Measurements from ENCODE around the gene ELF1. TPM values are rescaled to one million over a fixed set of nuclear protein-coding genes. Genes with fewer than 3 reads are reported as not detected.

Gene ELF1
- total and polyA plus RNA-seq, 2 of the 8 experiments (the other 6 are each of a cell fraction or from before 2014, with no cell fraction given) = 5.6 to 18.2 TPM

DNA sequence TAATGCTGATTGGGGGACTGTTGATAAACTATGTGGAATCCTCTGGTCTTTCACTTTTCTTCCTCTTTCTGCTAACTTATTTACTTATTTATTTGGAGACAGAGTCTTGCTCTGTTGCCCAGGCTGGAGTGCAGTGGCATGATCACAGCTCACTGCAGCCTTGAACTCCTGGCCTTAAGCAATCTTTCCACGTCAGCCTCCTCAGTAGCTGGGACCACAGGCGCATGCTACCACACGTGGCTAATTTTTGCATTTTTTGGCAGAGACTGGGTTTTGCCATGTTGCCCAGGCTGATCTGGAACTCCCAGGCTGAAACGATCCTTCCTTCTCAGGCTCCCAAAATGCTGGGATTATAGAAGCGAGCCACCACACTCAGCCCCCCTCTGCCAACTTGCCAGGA, 77.5 kb downstream of the ELF1 start:
- no peak overlapping the region for H4K5ac ChIP-seq (ENCODE audit: insufficient read length, low read depth, low read length)
- H3K27ac ChIP-seq (ENCODE audit: low read depth, low read length) = no peak overlapping the region
- TF ChIP-seq SUZ12 (IDR thresholded peaks at IDR 0.05; ENCODE audit: low read length) = no peak
- TF ChIP-seq CREB1 (IDR thresholded peaks at IDR 0.05) = no peak
- no peak for TF ChIP-seq KDM5A (IDR thresholded peaks at IDR 0.05; ENCODE audit: low read length)
- no peak for TF ChIP-seq POU5F1 (IDR thresholded peaks at IDR 0.05; ENCODE audit: low read depth, low read length)
- TF ChIP-seq YY1 (IDR thresholded peaks at IDR 0.05; ENCODE audit: low read depth, low read length) = no peak
- TF ChIP-seq RXRA (IDR thresholded peaks at IDR 0.05; ENCODE audit: insufficient read depth, low read depth, low read length) = no peak
- no peak for TF ChIP-seq HDAC2 (IDR thresholded peaks at IDR 0.05; ENCODE audit: borderline replicate concordance in 1 of 2, low read depth in 2 of 2, low read length in 2 of 2)
- TF ChIP-seq RBBP5 (IDR thresholded peaks at IDR 0.05; ENCODE audit: borderline replicate concordance, low read depth, low read length) = no peak
- TF ChIP-seq TBP (IDR thresholded peaks at IDR 0.05; ENCODE audit: low read depth, low read length) = no peak
- ChIA-PET CTCF (ENCODE audit: partially characterized antibody) (no interaction called here), POLR2A (ENCODE audit: partially characterized antibody) (no interaction called here)
- no peaks in the 10 kb centered on the region for H4K20me1 ChIP-seq (replicated peaks in 1 of 2; ENCODE audit: control insufficient read depth in 1 of 2, insufficient read depth in 2 of 2, low read length in 2 of 2)
- H2BK120ac ChIP-seq (replicated peaks; ENCODE audit: low read depth, low read length) = no peak overlapping the region
- no peak overlapping the region for H2BK12ac ChIP-seq (ENCODE audit: low read depth, low read length)
- no peak overlapping the region for H3K4ac ChIP-seq (replicated peaks; ENCODE audit: insufficient read length, low read depth, low read length)
- H3K14ac ChIP-seq (ENCODE audit: insufficient read length) = no peak overlapping the region
- H3K4me2 ChIP-seq (ENCODE audit: insufficient read depth in 1 of 2, low read depth in 2 of 2, low read length in 2 of 2) = no peak overlapping the region
- H2BK20ac ChIP-seq (ENCODE audit: low read length) = no peak overlapping the region
- H2AFZ ChIP-seq (ENCODE audit: low read length) = no peak overlapping the region
- no peaks in the 10 kb centered on the region for H3K4me1 ChIP-seq (replicated peaks in 1 of 4; ENCODE audit: control insufficient read depth in 3 of 4, insufficient read depth in 4 of 4, low read length in 3 of 4)
- no peak overlapping the region for H2AK5ac ChIP-seq (ENCODE audit: low read depth, low read length)
- H4K8ac ChIP-seq (ENCODE audit: extremely low read depth, insufficient read depth, low read length) = no peak overlapping the region
- no peak overlapping the region for H3K4me3 ChIP-seq (ENCODE audit: extremely low read depth in 1 of 4, insufficient read depth in 2 of 4, low read depth in 3 of 4, low read length in 4 of 4)
- no peaks in the 10 kb centered on the region for H3K23me2 ChIP-seq (ENCODE audit: low read depth, low read length)
- H3K79me2 ChIP-seq (ENCODE audit: control insufficient read depth in 1 of 2, insufficient read depth in 2 of 2, low read length in 2 of 2) = no peaks in the 10 kb centered on the region
- H4K91ac ChIP-seq (replicated peaks; ENCODE audit: insufficient read length, low read length) = no peak overlapping the region
- no peaks in the 10 kb centered on the region for H3K79me1 ChIP-seq (ENCODE audit: low read depth, low read length)
- no peaks in the 10 kb centered on the region for H3K9me3 ChIP-seq (ENCODE audit: insufficient read depth in 2 of 2, low read depth in 1 of 2, low read length in 1 of 2)
- no peak overlapping the region for H3K9ac ChIP-seq (replicated peaks in 1 of 4; ENCODE audit: extremely low read depth in 1 of 4, low read depth in 3 of 4, low read length in 3 of 4)
- no peak overlapping the region for H2BK15ac ChIP-seq (ENCODE audit: low read length)
- H3K56ac ChIP-seq (replicated peaks; ENCODE audit: insufficient read length, low read depth, low read length) = no peak overlapping the region
- DNase-seq (ENCODE audit: low read depth in 1 of 2, low spot score in 2 of 2) = no peak
- H2BK5ac ChIP-seq (ENCODE audit: low read depth, low read length) = no peak overlapping the region
- H3K27me3 ChIP-seq (replicated peaks in 1 of 4; ENCODE audit: control insufficient read depth in 3 of 4, extremely low read depth in 1 of 4, insufficient read depth in 3 of 4, low read length in 3 of 4) = no peaks in the 10 kb centered on the region
- WGBS, 2 experiments (ENCODE audit: extremely low coverage in 1 of 2, insufficient coverage in 1 of 2, insufficient read length in 1 of 2, insufficient replicate concordance in 2 of 2, low coverage in 1 of 2, low lambda C conversion rate in 2 of 2, missing lambda C conversion rate in 1 of 2) = 79% methylated on average over 5 of the region's 5 CpGs; no CpG with 5 or more reads in 1 of the 2 experiments
- H3K23ac ChIP-seq (ENCODE audit: insufficient read length) = no peak overlapping the region
- no peak for FAIRE-seq
- peaks cover 0 to 4% (median 0%) of the 10 kb centered on the region in 4 experiments; a peak in 1 of 8 replicates for H3K36me3 ChIP-seq (ENCODE audit: control insufficient read depth in 2 of 4, insufficient read depth in 4 of 4, low read length in 3 of 4)
- no peak overlapping the region for H3K18ac ChIP-seq (ENCODE audit: extremely low read depth, low read length)
